Measurements from ENCODE around the gene CUL9.

Gene CUL9

GRCh38 chr6:43219814-43220213 is 37.8 kb downstream of the CUL9 start:
- WGBS, result 91% methylated on average over 7 of the region's 7 CpGs
- Histone ChIP-seq H3K4me3 (ENCODE audit: low read length) (no peak overlapping the region), H3K4me1 (ENCODE audit: insufficient read depth, low read length) (no peaks in the 10 kb centered on the region), H3K9ac (ENCODE audit: low read depth, low read length) (no peak overlapping the region), H3K27me3 (ENCODE audit: insufficient read depth, low read length) (no peaks in the 10 kb centered on the region), H3K9me3 (ENCODE audit: insufficient read depth, low read depth, low read length) (no peaks in the 10 kb centered on the region), H3K27ac (ENCODE audit: low read depth, low read length) (no peak overlapping the region), H3K36me3 (ENCODE audit: insufficient read depth, low read length) (0 out of 2 replicates have a peak, but pooled peaks cover 7% of the 10 kb centered on the region)

GRCh38 chr6:43220439-43220951 is 38.5 kb downstream of the CUL9 start:
- 86% methylated on average over 16 of the region's 16 CpGs for WGBS
- Histone ChIP-seq H3K27me3 (ENCODE audit: insufficient read depth, low read length) (no peaks in the 10 kb centered on the region), H3K27ac (ENCODE audit: low read depth, low read length) (no peak overlapping the region), H3K36me3 (ENCODE audit: insufficient read depth, low read length) (0 out of 2 replicates have a peak, but pooled peaks cover 7% of the 10 kb centered on the region), H3K4me3 (ENCODE audit: low read length) (no peak overlapping the region), H3K9me3 (ENCODE audit: insufficient read depth, low read depth, low read length) (no peaks in the 10 kb centered on the region), H3K9ac (ENCODE audit: low read depth, low read length) (no peak overlapping the region), H3K4me1 (ENCODE audit: insufficient read depth, low read length) (no peaks in the 10 kb centered on the region)

GRCh38 chr6:43221046-43221972 is 39.3 kb downstream of the CUL9 start:
- H3K36me3 ChIP-seq (ENCODE audit: insufficient read depth, low read length), result 0 out of 2 replicates have a peak, but pooled peaks cover 11% of the 10 kb centered on the region

GRCh38 chr6:43222418-43223059 is 40.5 kb downstream of the CUL9 start:
- Histone ChIP-seq H3K9ac (ENCODE audit: low read depth, low read length) (no peak overlapping the region), H3K36me3 (ENCODE audit: insufficient read depth, low read length) (0 out of 2 replicates have a peak, but pooled peaks cover 11% of the 10 kb centered on the region), H3K9me3 (ENCODE audit: insufficient read depth, low read depth, low read length) (no peaks in the 10 kb centered on the region), H3K27ac (ENCODE audit: low read depth, low read length) (no peak overlapping the region), H3K4me1 (ENCODE audit: insufficient read depth, low read length) (no peaks in the 10 kb centered on the region), H3K4me3 (ENCODE audit: low read length) (no peak overlapping the region), H3K27me3 (ENCODE audit: insufficient read depth, low read length) (no peaks in the 10 kb centered on the region)
- WGBS, result 92% methylated on average over 15 of the region's 15 CpGs

More at GRCh38 chr6:43221046-43221972, 39.3 kb downstream of the CUL9 start:
- Histone ChIP-seq H3K9ac (ENCODE audit: low read depth, low read length) (no peak overlapping the region), H3K4me1 (ENCODE audit: insufficient read depth, low read length) (no peaks in the 10 kb centered on the region), H3K9me3 (ENCODE audit: insufficient read depth, low read depth, low read length) (no peaks in the 10 kb centered on the region), H3K4me3 (ENCODE audit: low read length) (no peak overlapping the region), H3K27me3 (ENCODE audit: insufficient read depth, low read length) (no peaks in the 10 kb centered on the region), H3K27ac (ENCODE audit: low read depth, low read length) (no peak overlapping the region)
- 92% methylated on average over 20 of the region's 20 CpGs for WGBS

- Histone ChIP-seq H3K9ac (ENCODE audit: low read depth, low read length) (no peak overlapping the region), H3K4me3 (ENCODE audit: low read length) (no peak overlapping the region), H3K27ac (ENCODE audit: low read depth, low read length) (no peak overlapping the region), H3K9me3 (ENCODE audit: insufficient read depth, low read depth, low read length) (no peaks in the 10 kb centered on the region), H3K4me1 (ENCODE audit: insufficient read depth, low read length) (no peaks in the 10 kb centered on the region), H3K36me3 (ENCODE audit: insufficient read depth, low read length) (0 out of 2 replicates have a peak, but pooled peaks cover 11% of the 10 kb centered on the region), H3K27me3 (ENCODE audit: insufficient read depth, low read length) (no peaks in the 10 kb centered on the region)
- 90% methylated on average over 14 of the region's 14 CpGs for WGBS
These were observed 41.2 kb downstream of the CUL9 start for GRCh38 chr6:43223175-43223574.

GRCh38 chr6:43226192-43226851 is 44.3 kb downstream of the CUL9 start:
- 0 out of 2 replicates have a peak, but pooled peaks cover 11% of the 10 kb centered on the region for H3K36me3 ChIP-seq (ENCODE audit: insufficient read depth, low read length)
- no peak overlapping the region for H3K27ac ChIP-seq (ENCODE audit: low read depth, low read length)
- no peaks in the 10 kb centered on the region for H3K9me3 ChIP-seq (ENCODE audit: insufficient read depth, low read depth, low read length)
- no peak overlapping the region for H3K9ac ChIP-seq (ENCODE audit: low read depth, low read length)
- WGBS, result 94% methylated on average over 11 of the region's 11 CpGs
- H3K27me3 ChIP-seq (ENCODE audit: insufficient read depth, low read length), result peaks cover 17% of the 10 kb centered on the region
- H3K4me1 ChIP-seq (ENCODE audit: insufficient read depth, low read length), result no peaks in the 10 kb centered on the region
- H3K4me3 ChIP-seq (ENCODE audit: low read length), result no peak overlapping the region

GRCh38 chr6:43228951-43229802 is 47.2 kb downstream of the CUL9 start, which contains the start of gene DNPH1:
Gene DNPH1, minus strand, starts transcription at chr6:43229481. Its CDS starts 25 bp downstream, at chr6:43229456.
- WGBS, result 4% methylated on average over 82 of the region's 82 CpGs

GRCh38 chr6:43229803-43230620 is 48.0 kb downstream of the CUL9 start:
- Histone ChIP-seq H3K27ac (ENCODE audit: low read depth, low read length) (no peak overlapping the region), H3K4me3 (ENCODE audit: low read length) (peak overlapping the region; percentile 71; the same call in 1 of the 2 replicates), H3K4me1 (ENCODE audit: insufficient read depth, low read length) (no peaks in the 10 kb centered on the region), H3K36me3 (ENCODE audit: insufficient read depth, low read length) (0 out of 2 replicates have a peak, but pooled peaks cover 5% of the 10 kb centered on the region), H3K9me3 (ENCODE audit: insufficient read depth, low read depth, low read length) (no peaks in the 10 kb centered on the region), H3K27me3 (ENCODE audit: insufficient read depth, low read length) (peaks cover 27% of the 10 kb centered on the region), H3K9ac (ENCODE audit: low read depth, low read length) (no peak overlapping the region)
- 82% methylated on average over 17 of the region's 17 CpGs for WGBS

More at GRCh38 chr6:43228951-43229802, 47.2 kb downstream of the CUL9 start, which contains the start of gene DNPH1:
- Histone ChIP-seq H3K9me3 (ENCODE audit: insufficient read depth, low read depth, low read length) (no peaks in the 10 kb centered on the region), H3K27ac (ENCODE audit: low read depth, low read length) (no peak within 1 kb of the TSS), H3K36me3 (ENCODE audit: insufficient read depth, low read length) (0 out of 2 replicates have a peak, but pooled peaks cover 5% of the 10 kb centered on the region), H3K9ac (ENCODE audit: low read depth, low read length) (peak within 1 kb of the TSS; percentile 88), H3K4me3 (ENCODE audit: low read length) (peak within 1 kb of the TSS; percentile 71), H3K4me1 (ENCODE audit: insufficient read depth, low read length) (no peaks in the 10 kb centered on the region), H3K27me3 (ENCODE audit: insufficient read depth, low read length) (peaks cover 27% of the 10 kb centered on the region)

GRCh38 chr6:43231053-43231452 is 49.1 kb downstream of the CUL9 start:
- Histone ChIP-seq H3K9me3 (ENCODE audit: insufficient read depth, low read depth, low read length) (no peaks in the 10 kb centered on the region), H3K27ac (ENCODE audit: low read depth, low read length) (no peak overlapping the region), H3K4me3 (ENCODE audit: low read length) (no peak overlapping the region), H3K27me3 (ENCODE audit: insufficient read depth, low read length) (peaks cover 27% of the 10 kb centered on the region), H3K36me3 (ENCODE audit: insufficient read depth, low read length) (0 out of 2 replicates have a peak, but pooled peaks cover under 1% of the 10 kb centered on the region), H3K9ac (ENCODE audit: low read depth, low read length) (no peak overlapping the region), H3K4me1 (ENCODE audit: insufficient read depth, low read length) (no peaks in the 10 kb centered on the region)
- 100% methylated on average over 4 of the region's 4 CpGs for WGBS

Data from HUES64 (cell line).